Lower leg skin (tissue), 3 donors: ENCODE measurements around the gene DCAF11.

ENCODE experiments used
- POLR2A ChIP-seq, 2 donors: fragments of 450-650 bp; IDR thresholded peaks; one replicate each; pipeline ENCODE4 v1.6.1; 2016 to 2017; ENCODE audit warnings: antibody characterized with exemption in 2 of 2, mild to moderate bottlenecking in 1 of 2, moderate library complexity in 1 of 2
- TF ChIP-seq, protein P1 (sequence below), 3 donors: fragments of 450-650 bp; IDR thresholded peaks; one replicate each; pipeline ENCODE4 v1.5.1; 2016; ENCODE audit warnings: antibody characterized with exemption in 3 of 3, mild to moderate bottlenecking in 3 of 3, moderate library complexity in 2 of 3

DNA sequence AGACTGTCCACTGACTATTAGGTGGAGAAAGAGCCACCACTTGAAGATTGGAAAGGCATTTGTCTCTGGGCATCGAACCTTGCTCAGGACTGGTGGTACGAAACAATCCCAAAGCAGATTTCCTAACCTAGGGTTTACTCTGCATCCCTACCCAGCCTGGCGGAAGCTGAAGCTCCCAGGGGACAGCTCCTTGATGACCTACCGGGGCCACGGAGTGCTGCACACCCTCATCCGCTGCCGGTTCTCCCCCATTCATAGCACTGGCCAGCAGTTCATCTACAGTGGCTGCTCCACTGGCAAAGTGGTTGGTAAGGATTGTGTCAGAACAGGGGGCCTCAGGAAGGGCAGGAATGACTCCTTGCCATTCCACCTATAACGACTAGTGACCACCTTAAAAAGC is 6.6 kb downstream of the DCAF11 start:
- TF ChIP-seq, protein P1, sequence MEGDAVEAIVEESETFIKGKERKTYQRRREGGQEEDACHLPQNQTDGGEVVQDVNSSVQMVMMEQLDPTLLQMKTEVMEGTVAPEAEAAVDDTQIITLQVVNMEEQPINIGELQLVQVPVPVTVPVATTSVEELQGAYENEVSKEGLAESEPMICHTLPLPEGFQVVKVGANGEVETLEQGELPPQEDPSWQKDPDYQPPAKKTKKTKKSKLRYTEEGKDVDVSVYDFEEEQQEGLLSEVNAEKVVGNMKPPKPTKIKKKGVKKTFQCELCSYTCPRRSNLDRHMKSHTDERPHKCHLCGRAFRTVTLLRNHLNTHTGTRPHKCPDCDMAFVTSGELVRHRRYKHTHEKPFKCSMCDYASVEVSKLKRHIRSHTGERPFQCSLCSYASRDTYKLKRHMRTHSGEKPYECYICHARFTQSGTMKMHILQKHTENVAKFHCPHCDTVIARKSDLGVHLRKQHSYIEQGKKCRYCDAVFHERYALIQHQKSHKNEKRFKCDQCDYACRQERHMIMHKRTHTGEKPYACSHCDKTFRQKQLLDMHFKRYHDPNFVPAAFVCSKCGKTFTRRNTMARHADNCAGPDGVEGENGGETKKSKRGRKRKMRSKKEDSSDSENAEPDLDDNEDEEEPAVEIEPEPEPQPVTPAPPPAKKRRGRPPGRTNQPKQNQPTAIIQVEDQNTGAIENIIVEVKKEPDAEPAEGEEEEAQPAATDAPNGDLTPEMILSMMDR (IDR thresholded peaks at IDR 0.05), result no peak
- TF ChIP-seq POLR2A (IDR thresholded peaks at IDR 0.05), result no peak
